ENCODE results near the gene NUBP1.

DNA sequence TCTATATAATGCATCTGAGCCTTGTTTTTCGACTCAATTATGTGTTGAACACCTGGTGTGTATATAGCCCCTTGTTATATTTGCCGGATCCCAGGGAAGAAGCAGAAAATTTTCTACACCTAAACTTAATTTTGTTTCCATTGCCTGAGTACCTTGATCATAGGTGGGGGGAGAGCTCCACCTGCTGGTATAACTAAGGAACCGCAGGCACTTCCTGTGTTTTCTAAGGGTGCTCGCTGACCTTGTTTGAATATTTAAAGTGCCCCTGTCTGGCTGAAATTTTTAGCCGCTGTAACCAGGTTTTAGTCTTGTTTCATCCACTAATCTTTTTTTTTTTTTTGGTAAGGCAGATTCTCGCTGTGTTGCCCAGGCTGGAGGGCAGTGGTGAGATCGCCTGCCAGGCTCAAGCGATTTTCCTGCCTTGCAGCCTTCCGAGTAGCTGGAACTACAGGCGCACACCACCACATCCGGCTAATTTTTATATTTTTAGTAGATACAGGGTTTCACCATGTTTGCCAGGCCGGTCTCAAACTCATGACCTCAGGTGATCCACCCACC is 6.5 kb upstream of the NUBP1 start:
- TF ChIP-seq CEBPB (IDR thresholded peaks at IDR 0.05; ENCODE audit: low read depth) (no peak), SIN3A (IDR thresholded peaks at IDR 0.05; ENCODE audit: low read depth) (no peak)
- TF ChIP-seq, protein P1, sequence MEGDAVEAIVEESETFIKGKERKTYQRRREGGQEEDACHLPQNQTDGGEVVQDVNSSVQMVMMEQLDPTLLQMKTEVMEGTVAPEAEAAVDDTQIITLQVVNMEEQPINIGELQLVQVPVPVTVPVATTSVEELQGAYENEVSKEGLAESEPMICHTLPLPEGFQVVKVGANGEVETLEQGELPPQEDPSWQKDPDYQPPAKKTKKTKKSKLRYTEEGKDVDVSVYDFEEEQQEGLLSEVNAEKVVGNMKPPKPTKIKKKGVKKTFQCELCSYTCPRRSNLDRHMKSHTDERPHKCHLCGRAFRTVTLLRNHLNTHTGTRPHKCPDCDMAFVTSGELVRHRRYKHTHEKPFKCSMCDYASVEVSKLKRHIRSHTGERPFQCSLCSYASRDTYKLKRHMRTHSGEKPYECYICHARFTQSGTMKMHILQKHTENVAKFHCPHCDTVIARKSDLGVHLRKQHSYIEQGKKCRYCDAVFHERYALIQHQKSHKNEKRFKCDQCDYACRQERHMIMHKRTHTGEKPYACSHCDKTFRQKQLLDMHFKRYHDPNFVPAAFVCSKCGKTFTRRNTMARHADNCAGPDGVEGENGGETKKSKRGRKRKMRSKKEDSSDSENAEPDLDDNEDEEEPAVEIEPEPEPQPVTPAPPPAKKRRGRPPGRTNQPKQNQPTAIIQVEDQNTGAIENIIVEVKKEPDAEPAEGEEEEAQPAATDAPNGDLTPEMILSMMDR (IDR thresholded peaks at IDR 0.05 in 2 of 3, conservative IDR thresholded peaks at IDR 0.05 in 1 of 3; ENCODE audit: borderline replicate concordance in 1 of 3, insufficient read depth in 1 of 3, low read depth in 2 of 3, low read length in 2 of 3), result peak; percentile 86 to 95 (median 94)
- TF ChIP-seq, protein P2, sequence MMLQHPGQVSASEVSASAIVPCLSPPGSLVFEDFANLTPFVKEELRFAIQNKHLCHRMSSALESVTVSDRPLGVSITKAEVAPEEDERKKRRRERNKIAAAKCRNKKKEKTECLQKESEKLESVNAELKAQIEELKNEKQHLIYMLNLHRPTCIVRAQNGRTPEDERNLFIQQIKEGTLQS (IDR thresholded peaks at IDR 0.05), result no peak
